GM12892 (cell line): ENCODE results near the gene NXNL2.

Experiments
- POLR2A ChIP-seq: IDR thresholded peaks from 2 replicates; pipeline ENCODE4 v1.6.1; 2011; ENCODE audit warnings: low read depth, low read length, control low read depth
- POLR2AphosphoS5 ChIP-seq: IDR thresholded peaks from 2 replicates; pipeline ENCODE4 v1.6.1; 2011; ENCODE audit warnings: low read depth, low read length, control low read depth
- TAF1 ChIP-seq: IDR thresholded peaks from 2 replicates; pipeline ENCODE4 v1.6.1; 2011; ENCODE audit warnings: low read depth, mild to moderate bottlenecking, control low read depth, low read length, borderline replicate concordance

GRCh38 chr9:88503845-88504764 is 30.9 kb upstream of the NXNL2 start:
- no peak for TF ChIP-seq POLR2A
- no peak for TF ChIP-seq POLR2AphosphoS5
- no peak for TF ChIP-seq TAF1
